ENCODE measurements around the gene FREM1.

DNA sequence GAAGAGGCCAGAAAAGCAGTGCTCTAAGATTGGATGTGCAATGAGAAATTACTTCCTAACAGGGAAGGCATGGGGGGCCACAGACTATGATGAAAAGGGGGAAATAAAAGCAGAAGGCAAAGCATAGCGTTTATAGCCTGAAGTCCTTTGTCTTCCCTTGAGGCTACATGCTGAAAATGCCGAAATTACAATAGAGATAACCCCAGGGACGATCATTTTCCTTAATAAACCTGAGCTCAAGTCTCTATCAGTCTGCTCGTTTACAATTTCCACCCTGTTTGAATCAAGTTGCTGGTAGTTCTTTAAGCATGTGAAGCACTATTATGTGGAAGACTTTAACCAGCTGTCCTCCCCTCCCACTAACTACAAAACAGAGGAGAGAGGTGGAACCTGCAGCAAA lies 60.4 kb downstream of the FREM1 start:
- TF ChIP-seq TEAD4 (IDR thresholded peaks at IDR 0.05) = no peak
- TF ChIP-seq TAF1 (IDR thresholded peaks at IDR 0.05; ENCODE audit: low read depth) = no peak
- TF ChIP-seq CEBPB (IDR thresholded peaks at IDR 0.05) = no peak
- no peak for TF ChIP-seq EP300 (IDR thresholded peaks at IDR 0.05; ENCODE audit: borderline replicate concordance)

All from Ishikawa (cell line).